K562 (cell line): ENCODE data around the gene PRSS8. TPM values are rescaled to one million over a fixed set of nuclear protein-coding genes. Genes with fewer than 3 reads are reported as not detected.

Source experiments
- CEBPG ChIP-seq, 3 experiments: fragments of 200-800 bp in 1 of 3; sonication (Bioruptor generic) in 1 of 3; sonication (generic) in 1 of 3; formaldehyde crosslinking in 1 of 3; IDR thresholded peaks in 2 of 3; conservative IDR thresholded peaks in 1 of 3; 2 replicates each; pipeline versions ENCODE4 v1.6.1 to v1.8.0; 2016 to 2022; ENCODE audit warnings: missing compliant biosample characterization in 2 of 3, missing genetic modification characterization in 2 of 3, mild to moderate bottlenecking in 1 of 3, missing genetic modification reagents in 1 of 3
- EP400 ChIP-seq: fragments of 450-650 bp; IDR thresholded peaks from 2 replicates; pipeline ENCODE4 v1.6.1; 2017; ENCODE audit warnings: antibody characterized with exemption, mild to moderate bottlenecking, moderate library complexity
- GABPB2 ChIP-seq: fragments of 250-450 bp; sonication (Bioruptor Pico); conservative IDR thresholded peaks from 2 replicates; pipeline ENCODE4 v1.5.1; 2021; ENCODE audit warnings: mild to moderate bottlenecking
- KDM5B ChIP-seq: fragments of 200-600 bp; sonication (generic); IDR thresholded peaks from 2 replicates; pipeline ENCODE4 v1.6.1; 2012; ENCODE audit warnings: low read depth, mild to moderate bottlenecking, moderate library complexity, low read length, control low read depth, inconsistent platforms; ENCODE audit not compliant: insufficient replicate concordance
- MEIS2 ChIP-seq: fragments of 450-650 bp; IDR thresholded peaks from 2 replicates; pipeline ENCODE4 v1.6.1; 2014; ENCODE audit warnings: mild to moderate bottlenecking; ENCODE audit not compliant: partially characterized antibody
- NR2F6 ChIP-seq: fragments of 450-650 bp; formaldehyde crosslinking; IDR thresholded peaks from 2 replicates; pipeline ENCODE4 v1.4.0; 2020; ENCODE audit warnings: mild to moderate bottlenecking
- POLR3A ChIP-seq: IDR thresholded peaks from 2 replicates; pipeline ENCODE4 v1.6.1; 2011; ENCODE audit warnings: borderline replicate concordance, mild to moderate bottlenecking, moderate library complexity; ENCODE audit not compliant: insufficient read length, insufficient read depth; ENCODE audit errors: extremely low read depth
- PRPF4 ChIP-seq: fragments of 200-400 bp; formaldehyde crosslinking; IDR thresholded peaks from one replicate; pipeline ENCODE4 v1.6.1; 2017; ENCODE audit warnings: low read length, low read depth, mild to moderate bottlenecking; ENCODE audit not compliant: insufficient read depth, poor library complexity, severe bottlenecking
- TAF15 ChIP-seq: fragments of 200-400 bp; formaldehyde crosslinking; IDR thresholded peaks from 2 replicates; pipeline ENCODE4 v1.6.1; 2017; ENCODE audit warnings: mild to moderate bottlenecking, low read depth, low read length, moderate library complexity
- ZNF699 ChIP-seq: fragments of 250-450 bp; sonication (Bioruptor Pico); IDR thresholded peaks from 2 replicates; pipeline ENCODE4 v1.8.0; 2021; ENCODE audit warnings: mild to moderate bottlenecking, moderate library complexity; ENCODE audit not compliant: insufficient replicate concordance
- polyA plus RNA-seq, 8 experiments: library from polyadenylated mRNA; depleted of rRNA in 4 of 8; stranded (reverse) in 5 of 8; unstranded in 3 of 8; fragments of >200 nt; fragmentation: Nextera tagmentation in 2 of 8; fragmentation: Illumina TruSeq in 1 of 8; extraction: Ambion mirVana in 2 of 8; extraction: Trizol in 1 of 8; gene quantifications; 2 replicates each; pipeline versions ENCODE4 v1.2.1 to v1.2.3, GENCODE V29; 2011 to 2014; ENCODE audit warnings: inconsistent platforms in 1 of 8, missing spikeins in 1 of 8
- total RNA-seq, 7 experiments: library from RNA; depleted of rRNA in 6 of 7; stranded (reverse); fragments of >200 nt in 6 of 7; fragmentation: Illumina TruSeq in 2 of 7; extraction: Trizol in 2 of 7; gene quantifications; 2 replicates each; pipeline versions ENCODE4 v1.2.1 to v1.2.3, GENCODE V29; 2011 to 2021; ENCODE audit warnings: low replicate concordance in 1 of 7
- TF ChIP-seq, protein P1 (sequence below): fragments of 250-450 bp; sonication (Bioruptor Pico); IDR thresholded peaks from 2 replicates; pipeline ENCODE4 v1.8.0; 2022; ENCODE audit warnings: moderate library complexity, mild to moderate bottlenecking, inconsistent platforms
- TF ChIP-seq, protein P2 (sequence below): conservative IDR thresholded peaks from 2 replicates; pipeline ENCODE4 v1.6.1; 2011; ENCODE audit warnings: low read depth, mild to moderate bottlenecking, low read length; ENCODE audit not compliant: control insufficient read depth
- TF ChIP-seq, protein P3 (sequence below): sonication (generic); IDR thresholded peaks from 2 replicates; pipeline ENCODE4 v1.6.1; 2016
- TF ChIP-seq, protein P4 (sequence below), 2 experiments: fragments of 450-650 bp; conservative IDR thresholded peaks; 2 replicates each; pipeline ENCODE4 v1.6.1; 2017; ENCODE audit warnings: mild to moderate bottlenecking in 2 of 2, moderate library complexity in 2 of 2
- TF ChIP-seq, protein P5 (sequence below), 2 experiments: fragments of 250-450 bp in 1 of 2; fragments of 450-650 bp in 1 of 2; sonication (Bioruptor Pico) in 1 of 2; IDR thresholded peaks; 2 replicates each; pipeline versions ENCODE4 v1.6.1 to v1.8.0; 2016 to 2021; ENCODE audit warnings: mild to moderate bottlenecking in 2 of 2, moderate library complexity in 2 of 2, missing compliant biosample characterization in 1 of 2, missing genetic modification characterization in 1 of 2
- TF ChIP-seq, protein P6 (sequence below): fragments of 450-650 bp; conservative IDR thresholded peaks from 2 replicates; pipeline ENCODE4 v1.6.1; 2016; ENCODE audit warnings: missing genetic modification characterization, low read depth, mild to moderate bottlenecking, control low read depth, missing compliant biosample characterization
- TF ChIP-seq, protein P7 (sequence below): fragments of 450-650 bp; IDR thresholded peaks from 2 replicates; pipeline ENCODE4 v1.6.1; 2016; ENCODE audit warnings: low read depth, mild to moderate bottlenecking, moderate library complexity

Gene PRSS8
- total and polyA plus RNA-seq, 9 of the 15 experiments (the other 6 are each of a cell fraction or from before 2014, with no cell fraction given) = 0.25 to 3.9 (median 1.3) TPM; not detected in 1

DNA sequence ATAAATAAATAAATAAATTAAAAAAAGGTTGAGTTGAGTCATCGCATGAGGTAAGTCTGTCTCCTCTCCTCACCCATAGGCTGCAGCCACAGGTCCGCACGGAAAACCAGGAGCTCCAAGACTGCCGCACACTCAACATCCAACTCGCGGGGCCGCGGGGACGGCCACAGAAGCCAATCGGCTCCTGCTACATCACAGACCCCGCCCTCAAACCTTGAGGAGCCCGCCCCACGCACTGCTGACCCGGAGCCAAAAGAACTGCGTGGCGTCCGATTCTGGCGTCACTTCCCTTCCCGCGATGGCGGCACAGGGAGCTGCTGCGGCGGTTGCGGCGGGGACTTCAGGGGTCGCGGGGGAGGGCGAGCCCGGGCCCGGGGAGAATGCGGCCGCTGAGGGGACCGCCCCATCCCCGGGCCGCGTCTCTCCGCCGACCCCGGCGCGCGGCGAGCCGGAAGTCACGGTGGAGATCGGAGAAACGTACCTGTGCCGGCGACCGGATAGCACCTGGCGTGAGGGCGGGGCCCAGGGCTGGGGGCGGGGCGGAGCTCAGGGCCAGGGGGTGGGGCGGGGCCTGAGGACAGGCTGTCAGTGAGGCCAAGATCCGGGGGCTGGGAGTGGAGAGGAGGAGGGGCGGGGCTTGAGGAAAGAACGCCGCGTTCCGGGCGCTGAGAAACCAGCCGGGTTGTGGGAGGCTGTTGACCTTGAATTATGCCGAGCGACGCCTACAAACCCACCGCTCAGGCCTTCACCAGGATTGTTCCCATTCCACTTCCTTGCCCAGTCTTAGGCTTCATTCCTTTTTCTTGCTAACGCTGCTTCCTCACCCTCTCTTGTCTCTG is 17.9 kb downstream of the PRSS8 start, which contains the start of gene KAT8 (continued):
- TF ChIP-seq POLR3A (no peak), GABPB2 (no peak), NR2F6 (CRISPR knock-in tag) (no peak), MEIS2 (no peak), TAF15 (no peak), ZNF699 (CRISPR knock-in tag) (no peak), PRPF4 (no peak), EP400 (peak; percentile 87), KDM5B (peak; percentile 73), CEBPG (CRISPR knock-in tag; IDR thresholded peaks at IDR 0.05) (no peak), CEBPG (tag; conservative IDR thresholded peaks at IDR 0.05 in 1 of 2, IDR thresholded peaks at IDR 0.05 in 1 of 2) (no peak)
- TF ChIP-seq, protein P1, sequence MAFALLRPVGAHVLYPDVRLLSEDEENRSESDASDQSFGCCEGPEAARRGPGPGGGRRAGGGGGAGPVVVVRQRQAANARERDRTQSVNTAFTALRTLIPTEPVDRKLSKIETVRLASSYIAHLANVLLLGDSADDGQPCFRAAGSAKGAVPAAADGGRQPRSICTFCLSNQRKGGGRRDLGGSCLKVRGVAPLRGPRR = no peak
- TF ChIP-seq, protein P2, sequence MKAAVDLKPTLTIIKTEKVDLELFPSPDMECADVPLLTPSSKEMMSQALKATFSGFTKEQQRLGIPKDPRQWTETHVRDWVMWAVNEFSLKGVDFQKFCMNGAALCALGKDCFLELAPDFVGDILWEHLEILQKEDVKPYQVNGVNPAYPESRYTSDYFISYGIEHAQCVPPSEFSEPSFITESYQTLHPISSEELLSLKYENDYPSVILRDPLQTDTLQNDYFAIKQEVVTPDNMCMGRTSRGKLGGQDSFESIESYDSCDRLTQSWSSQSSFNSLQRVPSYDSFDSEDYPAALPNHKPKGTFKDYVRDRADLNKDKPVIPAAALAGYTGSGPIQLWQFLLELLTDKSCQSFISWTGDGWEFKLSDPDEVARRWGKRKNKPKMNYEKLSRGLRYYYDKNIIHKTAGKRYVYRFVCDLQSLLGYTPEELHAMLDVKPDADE = peak; percentile 51
- TF ChIP-seq, protein P3, sequence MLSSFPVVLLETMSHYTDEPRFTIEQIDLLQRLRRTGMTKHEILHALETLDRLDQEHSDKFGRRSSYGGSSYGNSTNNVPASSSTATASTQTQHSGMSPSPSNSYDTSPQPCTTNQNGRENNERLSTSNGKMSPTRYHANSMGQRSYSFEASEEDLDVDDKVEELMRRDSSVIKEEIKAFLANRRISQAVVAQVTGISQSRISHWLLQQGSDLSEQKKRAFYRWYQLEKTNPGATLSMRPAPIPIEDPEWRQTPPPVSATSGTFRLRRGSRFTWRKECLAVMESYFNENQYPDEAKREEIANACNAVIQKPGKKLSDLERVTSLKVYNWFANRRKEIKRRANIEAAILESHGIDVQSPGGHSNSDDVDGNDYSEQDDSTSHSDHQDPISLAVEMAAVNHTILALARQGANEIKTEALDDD = no peak; the same call in 1 of the 2 replicates
- TF ChIP-seq, protein P4, sequence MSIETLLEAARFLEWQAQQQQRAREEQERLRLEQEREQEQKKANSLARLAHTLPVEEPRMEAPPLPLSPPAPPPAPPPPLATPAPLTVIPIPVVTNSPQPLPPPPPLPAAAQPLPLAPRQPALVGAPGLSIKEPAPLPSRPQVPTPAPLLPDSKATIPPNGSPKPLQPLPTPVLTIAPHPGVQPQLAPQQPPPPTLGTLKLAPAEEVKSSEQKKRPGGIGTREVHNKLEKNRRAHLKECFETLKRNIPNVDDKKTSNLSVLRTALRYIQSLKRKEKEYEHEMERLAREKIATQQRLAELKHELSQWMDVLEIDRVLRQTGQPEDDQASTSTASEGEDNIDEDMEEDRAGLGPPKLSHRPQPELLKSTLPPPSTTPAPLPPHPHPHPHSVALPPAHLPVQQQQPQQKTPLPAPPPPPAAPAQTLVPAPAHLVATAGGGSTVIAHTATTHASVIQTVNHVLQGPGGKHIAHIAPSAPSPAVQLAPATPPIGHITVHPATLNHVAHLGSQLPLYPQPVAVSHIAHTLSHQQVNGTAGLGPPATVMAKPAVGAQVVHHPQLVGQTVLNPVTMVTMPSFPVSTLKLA (conservative IDR thresholded peaks at IDR 0.05) = peak; percentile 78 to 92
- TF ChIP-seq, protein P5, sequence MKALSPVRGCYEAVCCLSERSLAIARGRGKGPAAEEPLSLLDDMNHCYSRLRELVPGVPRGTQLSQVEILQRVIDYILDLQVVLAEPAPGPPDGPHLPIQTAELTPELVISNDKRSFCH (CRISPR knock-in tag; IDR thresholded peaks at IDR 0.05) = no peak
- TF ChIP-seq, protein P5 (tag; IDR thresholded peaks at IDR 0.05) = no peak
- TF ChIP-seq, protein P6, sequence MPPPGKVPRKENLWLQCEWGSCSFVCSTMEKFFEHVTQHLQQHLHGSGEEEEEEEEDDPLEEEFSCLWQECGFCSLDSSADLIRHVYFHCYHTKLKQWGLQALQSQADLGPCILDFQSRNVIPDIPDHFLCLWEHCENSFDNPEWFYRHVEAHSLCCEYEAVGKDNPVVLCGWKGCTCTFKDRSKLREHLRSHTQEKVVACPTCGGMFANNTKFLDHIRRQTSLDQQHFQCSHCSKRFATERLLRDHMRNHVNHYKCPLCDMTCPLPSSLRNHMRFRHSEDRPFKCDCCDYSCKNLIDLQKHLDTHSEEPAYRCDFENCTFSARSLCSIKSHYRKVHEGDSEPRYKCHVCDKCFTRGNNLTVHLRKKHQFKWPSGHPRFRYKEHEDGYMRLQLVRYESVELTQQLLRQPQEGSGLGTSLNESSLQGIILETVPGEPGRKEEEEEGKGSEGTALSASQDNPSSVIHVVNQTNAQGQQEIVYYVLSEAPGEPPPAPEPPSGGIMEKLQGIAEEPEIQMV = no peak
- TF ChIP-seq, protein P7, sequence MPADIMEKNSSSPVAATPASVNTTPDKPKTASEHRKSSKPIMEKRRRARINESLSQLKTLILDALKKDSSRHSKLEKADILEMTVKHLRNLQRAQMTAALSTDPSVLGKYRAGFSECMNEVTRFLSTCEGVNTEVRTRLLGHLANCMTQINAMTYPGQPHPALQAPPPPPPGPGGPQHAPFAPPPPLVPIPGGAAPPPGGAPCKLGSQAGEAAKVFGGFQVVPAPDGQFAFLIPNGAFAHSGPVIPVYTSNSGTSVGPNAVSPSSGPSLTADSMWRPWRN = no peak
